CD8-positive, alpha-beta memory T cell (primary cell): ENCODE data around the gene PCNX2. TPM values are rescaled to one million over a fixed set of nuclear protein-coding genes. Genes with fewer than 3 reads are reported as not detected.
"Not testable (repeated sequence)": the region's sequence is repeated elsewhere in the genome, so short reads cannot be mapped to it uniquely, and the experiment has no call there.

Experiments used
- CTCF ChIA-PET: fragments of 350-600 bp; sonication (Branson Sonifier 250); formaldehyde crosslinking; loops from one replicate; lab custom pipeline; 2021; ENCODE audit warnings: antibody characterized with exemption; lab: Charles Lee
- POLR2A ChIA-PET: fragments of 350-600 bp; sonication (Branson Sonifier 250); formaldehyde crosslinking; loops from one replicate; lab custom pipeline; 2021; ENCODE audit warnings: antibody characterized with exemption; lab: Charles Lee
- DNase-seq, 5 donors: peaks; one replicate each; pipeline versions ENCODE4 v3.0.0 to v3.0.0-alpha.2; 2020 to 2022; ENCODE audit warnings: mixed read lengths in 1 of 5
- H3K27ac ChIP-seq: one replicate; pipeline ENCODE4 v1.7.0; 2013; ENCODE audit warnings: low read depth, mild to moderate bottlenecking, low read length, moderate library complexity
- H3K27me3 ChIP-seq: 2 replicates; pipeline ENCODE4 v1.7.0; 2013; ENCODE audit warnings: low read length, mild to moderate bottlenecking; ENCODE audit not compliant: insufficient read depth, poor library complexity, severe bottlenecking
- H3K36me3 ChIP-seq: 2 replicates; pipeline ENCODE4 v1.7.0; 2013; ENCODE audit warnings: mild to moderate bottlenecking, low read length, moderate library complexity; ENCODE audit not compliant: insufficient read depth
- H3K4me1 ChIP-seq: 2 replicates; pipeline ENCODE4 v1.7.0; 2013; ENCODE audit warnings: mild to moderate bottlenecking, low read length, moderate library complexity; ENCODE audit not compliant: insufficient read depth
- H3K4me3 ChIP-seq: 2 replicates; pipeline ENCODE4 v1.7.0; 2013; ENCODE audit warnings: mild to moderate bottlenecking, low read length
- H3K9me3 ChIP-seq: 2 replicates; pipeline ENCODE4 v1.7.0; 2013; ENCODE audit warnings: mild to moderate bottlenecking, low read length
- H3K27ac Mint-ChIP-seq, 8 donors: one replicate each; pipeline ENCODE4 v1.8.0; 2020 to 2021; ENCODE audit warnings: mixed read lengths in 8 of 8, mild to moderate bottlenecking in 6 of 8, inconsistent platforms in 3 of 8, moderate library complexity in 3 of 8
- H3K27me3 Mint-ChIP-seq, 2 donors: one replicate each; pipeline ENCODE4 v1.8.0; 2020 to 2021; ENCODE audit warnings: mixed read lengths in 2 of 2, mild to moderate bottlenecking in 1 of 2, moderate library complexity in 1 of 2
- H3K36me3 Mint-ChIP-seq, 3 donors: one replicate each; pipeline ENCODE4 v1.8.0; 2020 to 2021; ENCODE audit warnings: mixed read lengths in 3 of 3, inconsistent platforms in 1 of 3, mild to moderate bottlenecking in 1 of 3
- H3K4me1 Mint-ChIP-seq, 3 donors: one replicate each; pipeline ENCODE4 v1.8.0; 2020 to 2021; ENCODE audit warnings: mixed read lengths in 3 of 3, inconsistent platforms in 1 of 3, mild to moderate bottlenecking in 1 of 3
- H3K4me3 Mint-ChIP-seq, 7 donors: one replicate each; pipeline ENCODE4 v1.8.0; 2020 to 2021; ENCODE audit warnings: mixed read lengths in 7 of 7, mild to moderate bottlenecking in 6 of 7, moderate library complexity in 4 of 7, inconsistent platforms in 2 of 7
- H3K9me3 Mint-ChIP-seq, 5 donors: one replicate each; pipeline ENCODE4 v1.8.0; 2020 to 2022; ENCODE audit warnings: mixed read lengths in 5 of 5, mild to moderate bottlenecking in 3 of 5, moderate library complexity in 2 of 5, inconsistent platforms in 1 of 5
- polyA plus RNA-seq: library from polyadenylated mRNA; unstranded; fragments of 300-500 nt; fragmentation: Illumina TruSeq; gene quantifications from one replicate; pipeline ENCODE4 v1.2.3, GENCODE V29; 2021
- total RNA-seq, 2 experiments: library from RNA; stranded (reverse); gene quantifications; one replicate each; pipeline ENCODE4 v1.2.3, GENCODE V29; 2021

The PCNX2 gene
- total and polyA plus RNA-seq, 3 experiments from 2014 or later: 11.7 to 27.3 (median 26.7) TPM

DNA sequence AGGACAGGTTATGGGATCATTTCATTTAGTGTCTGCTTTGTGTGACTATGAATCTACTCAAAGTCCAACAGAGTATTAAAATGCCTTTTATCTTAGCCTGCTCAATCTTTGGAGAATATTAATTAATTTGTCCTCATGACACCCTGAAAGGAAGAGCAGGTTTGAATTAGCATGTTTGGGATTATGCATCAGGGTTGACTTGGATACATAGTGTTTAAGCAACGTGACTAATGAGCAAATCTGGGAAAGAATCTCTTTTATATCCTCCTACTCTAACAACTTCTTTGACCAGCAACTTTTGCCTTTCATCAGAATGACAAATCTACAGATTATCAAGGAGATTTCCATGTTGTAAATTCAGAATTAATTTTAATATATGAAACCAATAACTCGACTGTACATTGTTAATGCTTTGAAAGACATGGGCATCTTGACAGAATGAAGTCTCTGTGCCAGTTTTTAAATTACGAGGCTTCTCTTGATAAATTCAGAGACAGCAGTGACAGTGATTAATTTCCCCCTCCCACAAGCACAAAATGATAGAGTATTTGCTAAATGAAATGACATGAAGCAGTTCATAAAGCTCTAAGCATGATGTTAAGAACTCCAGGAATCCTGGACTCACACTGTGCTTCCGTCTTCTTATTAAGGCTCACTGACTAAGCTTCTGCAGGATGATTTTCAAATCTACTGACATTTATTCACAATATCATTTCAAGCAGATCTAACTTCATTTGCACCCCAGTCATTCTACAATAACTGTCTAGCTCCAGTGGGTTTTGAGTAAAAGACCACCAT, 156.5 kb downstream of the PCNX2 start:
- ChIA-PET POLR2A (no interaction called here), CTCF (no interaction called here)
- Histone ChIP-seq H3K4me1 (no peaks in the 10 kb centered on the region), H3K4me3 (no peak overlapping the region), H3K27ac (no peak overlapping the region), H3K27me3 (no peaks in the 10 kb centered on the region), H3K9me3 (no peaks in the 10 kb centered on the region), H3K36me3 (peaks cover 7% of the 10 kb centered on the region)
- no peak for DNase-seq
- Mint-ChIP-seq H3K36me3 (peaks cover 0 to 62% (median 25%) of the 10 kb centered on the region in 3 donors), H3K9me3 (no peaks in the 10 kb centered on the region), H3K4me3 (no peak overlapping the region), H3K4me1 (no peaks in the 10 kb centered on the region), H3K27ac (no peak overlapping the region), H3K27me3 (no peaks in the 10 kb centered on the region)

DNA sequence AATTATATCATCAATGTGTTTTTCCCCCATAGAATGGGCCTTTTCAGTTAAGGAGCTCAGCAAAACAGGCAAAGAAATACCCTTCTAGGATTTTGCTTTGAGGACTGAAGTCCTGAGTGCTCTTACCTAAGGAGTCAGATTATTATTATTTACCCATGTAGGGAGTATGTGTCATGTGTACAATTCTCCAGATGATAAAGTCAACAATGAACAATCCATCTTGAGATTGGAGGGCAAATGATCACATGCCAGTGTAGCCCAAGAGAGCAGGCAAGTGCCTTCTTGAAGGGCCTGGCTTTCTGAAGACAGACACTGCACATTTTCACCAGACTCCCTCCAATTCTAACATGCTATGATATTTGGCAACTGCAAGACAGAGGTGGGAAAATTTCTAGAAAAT, 159.7 kb downstream of the PCNX2 start:
- H3K4me3 Mint-ChIP-seq: no peak overlapping the region

DNA sequence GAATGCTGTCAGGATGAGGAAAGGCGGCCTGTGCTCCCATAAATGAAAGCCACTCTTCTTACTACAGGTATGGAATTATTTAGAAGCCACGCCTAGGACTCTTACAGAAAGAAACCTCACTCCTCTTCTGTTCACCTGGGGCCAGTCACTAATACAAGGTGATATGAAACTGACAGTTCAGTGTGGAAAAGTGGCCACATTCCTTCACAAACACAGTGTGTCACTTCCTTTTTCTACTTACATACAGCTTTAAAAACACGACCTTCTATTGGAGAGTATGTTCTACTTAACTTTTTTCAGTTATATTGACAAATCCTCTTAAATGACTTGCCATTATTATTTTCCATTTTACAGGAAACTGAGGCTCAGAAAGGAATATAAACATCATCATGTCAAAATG, 163.1 kb downstream of the PCNX2 start:
- no peak overlapping the region for H3K4me3 Mint-ChIP-seq
- H3K9me3 Mint-ChIP-seq: no peaks in the 10 kb centered on the region
- no peaks in the 10 kb centered on the region for H3K27me3 Mint-ChIP-seq
- DNase-seq: no peak
- no peak overlapping the region for H3K27ac Mint-ChIP-seq
- no peaks in the 10 kb centered on the region for H3K4me1 ChIP-seq
- POLR2A ChIA-PET: no interaction called here
- H3K36me3 ChIP-seq: peaks cover 8% of the 10 kb centered on the region
- H3K27ac ChIP-seq: no peak overlapping the region
- H3K4me3 ChIP-seq: no peak overlapping the region
- peaks cover 0 to 4% (median 0%) of the 10 kb centered on the region in 3 donors for H3K4me1 Mint-ChIP-seq
- CTCF ChIA-PET: no interaction called here
- H3K36me3 Mint-ChIP-seq: peaks cover 26 to 73% (median 44%) of the 10 kb centered on the region in 3 donors
- H3K27me3 ChIP-seq: no peaks in the 10 kb centered on the region
- H3K9me3 ChIP-seq: no peaks in the 10 kb centered on the region

More for the DNA sequence above, 159.7 kb downstream of the PCNX2 start:
- Mint-ChIP-seq H3K9me3 (no peaks in the 10 kb centered on the region), H3K4me1 (no peaks in the 10 kb centered on the region), H3K27ac (peak overlapping the region in 1 of 8 donors; percentile 52), H3K36me3 (peaks cover 12 to 69% (median 39%) of the 10 kb centered on the region in 3 donors), H3K27me3 (no peaks in the 10 kb centered on the region)
- DNase-seq: no peak
- ChIA-PET POLR2A (no interaction called here), CTCF (interaction anchor here (1.3 kb wide), 1 partner anchor 16 kb away, joined by 3 read pairs; no protein-coding TSS in a partner anchor)
- Histone ChIP-seq H3K9me3 (no peaks in the 10 kb centered on the region), H3K27me3 (no peaks in the 10 kb centered on the region), H3K4me1 (no peaks in the 10 kb centered on the region), H3K27ac (no peak overlapping the region), H3K4me3 (no peak overlapping the region), H3K36me3 (peaks cover 8% of the 10 kb centered on the region)

DNA sequence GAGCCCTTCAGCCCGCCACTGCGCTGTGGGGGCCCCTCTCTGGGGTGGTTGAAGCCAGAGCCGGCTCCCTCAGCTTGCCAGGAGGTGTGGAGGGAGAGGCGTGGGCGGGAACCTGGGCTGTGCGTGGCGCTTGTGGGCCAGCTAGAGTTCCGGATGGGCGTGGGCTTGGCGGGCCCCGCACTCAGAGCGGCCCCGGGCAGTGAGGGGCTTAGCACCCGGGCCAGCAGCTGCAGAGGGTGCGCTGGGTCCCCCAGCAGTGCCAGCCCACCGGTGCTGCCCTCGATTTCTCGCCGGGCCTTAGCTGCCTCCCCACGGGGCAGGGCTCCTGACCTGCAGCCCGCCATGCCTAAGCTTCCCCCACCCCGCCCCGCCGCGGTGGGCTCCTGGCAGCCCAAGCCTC, 166.5 kb downstream of the PCNX2 start:
- H3K4me3 ChIP-seq, H3K27ac ChIP-seq, H3K9me3 Mint-ChIP-seq, H3K27ac Mint-ChIP-seq, CTCF ChIA-PET, H3K4me3 Mint-ChIP-seq, H3K27me3 ChIP-seq, DNase-seq, H3K4me1 Mint-ChIP-seq, H3K27me3 Mint-ChIP-seq, POLR2A ChIA-PET, H3K4me1 ChIP-seq, H3K36me3 ChIP-seq, H3K9me3 ChIP-seq: not testable (repeated sequence)
- H3K36me3 Mint-ChIP-seq: peaks cover 31 to 69% (median 42%) of the 10 kb centered on the region in 3 donors

GRCh38 chr1:233127157-233127556, 168.4 kb downstream of the PCNX2 start:
- Histone ChIP-seq H3K27ac (no peak overlapping the region), H3K4me3 (no peak overlapping the region), H3K4me1 (no peaks in the 10 kb centered on the region), H3K36me3 (no peaks in the 10 kb centered on the region), H3K9me3 (no peaks in the 10 kb centered on the region), H3K27me3 (no peaks in the 10 kb centered on the region)
- Mint-ChIP-seq H3K9me3 (no peaks in the 10 kb centered on the region), H3K27me3 (no peaks in the 10 kb centered on the region), H3K4me3 (no peak overlapping the region), H3K4me1 (peaks cover 0 to 4% (median 0%) of the 10 kb centered on the region in 3 donors), H3K27ac (peak overlapping the region in 1 of 8 donors; percentile 47), H3K36me3 (peaks cover 22 to 59% (median 34%) of the 10 kb centered on the region in 3 donors)
- POLR2A ChIA-PET: no interaction called here
- CTCF ChIA-PET: no interaction called here
- no peak for DNase-seq

DNA sequence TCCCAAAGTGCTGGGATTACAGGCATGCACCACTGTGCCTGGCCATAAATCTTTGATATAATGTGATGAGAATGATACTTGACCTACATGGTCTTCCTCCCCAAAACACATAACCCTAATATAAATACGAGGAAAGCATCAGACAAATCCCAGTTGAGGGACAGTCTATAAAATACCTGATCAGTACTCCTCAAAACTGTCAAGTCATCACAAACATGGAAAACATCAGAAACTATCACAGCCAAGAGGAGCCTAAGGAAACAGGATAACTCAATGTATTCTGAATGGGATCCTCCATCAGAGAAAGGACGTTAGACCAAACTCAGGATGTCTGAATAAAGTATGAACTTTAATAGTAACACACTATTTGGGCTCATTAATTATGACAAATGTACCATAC, 172.7 kb downstream of the PCNX2 start:
- DNase-seq: no peak
- H3K27me3 Mint-ChIP-seq: no peaks in the 10 kb centered on the region
- H3K4me3 Mint-ChIP-seq: no peak overlapping the region
- H3K9me3 Mint-ChIP-seq: no peaks in the 10 kb centered on the region
- H3K4me1 Mint-ChIP-seq: peaks cover 0 to 6% (median 0%) of the 10 kb centered on the region in 3 donors
- ChIA-PET POLR2A (no interaction called here), CTCF (no interaction called here)
- Histone ChIP-seq H3K9me3 (no peaks in the 10 kb centered on the region), H3K4me3 (no peak overlapping the region), H3K27me3 (no peaks in the 10 kb centered on the region), H3K27ac (no peak overlapping the region), H3K36me3 (no peaks in the 10 kb centered on the region), H3K4me1 (no peaks in the 10 kb centered on the region)
- peaks cover 12 to 46% (median 28%) of the 10 kb centered on the region in 3 donors for H3K36me3 Mint-ChIP-seq
- H3K27ac Mint-ChIP-seq: no peak overlapping the region

- peaks cover 0 to 6% (median 0%) of the 10 kb centered on the region in 3 donors for H3K4me1 Mint-ChIP-seq
- Histone ChIP-seq H3K27ac (no peak overlapping the region), H3K4me3 (no peak overlapping the region), H3K27me3 (no peaks in the 10 kb centered on the region), H3K4me1 (no peaks in the 10 kb centered on the region), H3K36me3 (no peaks in the 10 kb centered on the region), H3K9me3 (no peaks in the 10 kb centered on the region)
- no peaks in the 10 kb centered on the region for H3K9me3 Mint-ChIP-seq
- DNase-seq: no peak
- H3K27me3 Mint-ChIP-seq: no peaks in the 10 kb centered on the region
- ChIA-PET POLR2A (interaction anchor here (0.6 kb wide), 1 partner anchor 9 kb away, joined by 3 read pairs; no protein-coding TSS in a partner anchor), CTCF (no interaction called here)
- H3K4me3 Mint-ChIP-seq: no peak overlapping the region
- peaks cover 8 to 40% (median 23%) of the 10 kb centered on the region in 3 donors for H3K36me3 Mint-ChIP-seq
- H3K27ac Mint-ChIP-seq: peak overlapping the region in 1 of 8 donors; percentile 48
Observed at GRCh38 chr1:233121947-233122559, 173.5 kb downstream of the PCNX2 start.

- DNase-seq: no peak
- no peaks in the 10 kb centered on the region for H3K9me3 ChIP-seq
- H3K4me1 ChIP-seq: no peaks in the 10 kb centered on the region
- H3K27ac ChIP-seq: no peak overlapping the region
- no peaks in the 10 kb centered on the region for H3K36me3 ChIP-seq
- Mint-ChIP-seq H3K9me3 (no peaks in the 10 kb centered on the region), H3K27ac (peak overlapping the region in 1 of 8 donors; percentile 37), H3K36me3 (peaks cover 17 to 62% (median 33%) of the 10 kb centered on the region in 3 donors), H3K27me3 (no peaks in the 10 kb centered on the region), H3K4me1 (peaks cover 13 to 32% (median 14%) of the 10 kb centered on the region in 3 donors), H3K4me3 (no peak overlapping the region)
- CTCF ChIA-PET: no interaction called here
- H3K27me3 ChIP-seq: no peaks in the 10 kb centered on the region
- no peak overlapping the region for H3K4me3 ChIP-seq
- POLR2A ChIA-PET: no interaction called here
Observed at GRCh38 chr1:233114860-233115259, 180.7 kb downstream of the PCNX2 start.
